HTR-8/SVneo (cell line): ENCODE data around the gene ADK.
"Not testable (repeated sequence)": the region's sequence is repeated elsewhere in the genome, so short reads cannot be mapped to it uniquely, and the experiment has no call there.

Source experiments
- DNase-seq: peaks from one replicate; pipeline ENCODE4 v3.0.0; 2011; ENCODE audit warnings: low spot score, mixed read lengths; ENCODE audit not compliant: insufficient read length
- FAIRE-seq: peaks from 2 replicates; lab custom pipeline; 2011; peaks lifted over from hg19 to GRCh38; lab: Jason Lieb, UNC

ADK gene

DNA sequence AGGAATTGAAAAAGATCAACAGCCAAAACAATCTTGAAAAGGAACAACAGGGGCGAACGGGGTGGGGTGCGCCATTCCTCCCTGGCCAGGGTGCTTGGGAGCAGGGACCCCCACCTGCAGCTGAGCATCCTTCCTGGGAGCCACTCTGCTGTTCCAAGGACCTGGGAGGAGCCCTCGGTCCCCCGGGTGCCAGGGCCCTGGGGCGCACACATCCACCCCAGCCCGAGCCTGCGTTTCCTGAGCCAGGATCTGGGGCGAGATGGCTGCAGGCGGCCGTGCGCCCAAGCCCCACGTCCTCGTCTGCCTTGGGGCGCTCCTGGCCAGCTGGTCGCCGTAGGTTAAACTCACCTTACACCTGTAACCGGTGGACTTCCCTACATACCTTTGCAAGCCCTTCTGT lies 11.0 kb upstream of the ADK start:
- FAIRE-seq, result no peak
- no peak for DNase-seq

DNA sequence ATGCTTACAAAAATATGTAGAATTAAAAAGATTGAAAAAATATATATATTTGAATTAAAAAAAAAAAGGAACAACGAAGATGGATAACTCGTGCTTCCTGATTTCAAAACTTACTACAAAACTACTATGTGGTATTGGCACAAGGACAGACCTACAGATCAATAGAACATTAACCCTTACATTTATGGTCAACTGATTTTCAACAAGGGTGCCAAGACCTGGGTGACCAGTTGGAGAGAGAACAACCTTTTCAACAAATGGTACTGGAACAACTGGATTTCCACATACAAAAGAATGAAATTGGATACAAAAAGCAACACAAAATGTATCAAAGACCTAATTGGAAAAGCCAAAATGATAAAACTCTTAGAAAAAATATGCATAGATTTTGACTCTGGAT lies 10.5 kb upstream of the ADK start:
- FAIRE-seq, result no peak
- DNase-seq, result no peak

DNA sequence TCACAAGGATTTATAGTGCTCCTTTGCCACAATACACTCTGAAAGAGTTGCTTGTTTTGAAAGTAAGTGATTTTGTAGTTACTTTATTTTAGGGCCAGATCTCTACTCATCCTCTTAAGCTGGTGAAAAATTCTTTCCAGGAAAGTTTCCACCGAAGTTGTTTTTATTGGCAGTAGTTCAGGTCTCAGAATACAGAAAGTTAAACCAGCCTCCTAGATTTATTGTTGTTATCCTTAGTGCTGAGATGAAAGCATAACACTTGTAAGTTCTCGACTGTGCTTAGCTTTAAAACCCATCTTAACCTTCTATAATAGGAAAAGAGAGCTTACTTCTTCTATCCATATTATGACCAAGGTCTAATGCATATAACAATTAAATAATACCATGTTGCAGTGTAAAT lies 5.9 kb upstream of the ADK start:
- FAIRE-seq (no peak), DNase-seq (peak; percentile 57)

DNA sequence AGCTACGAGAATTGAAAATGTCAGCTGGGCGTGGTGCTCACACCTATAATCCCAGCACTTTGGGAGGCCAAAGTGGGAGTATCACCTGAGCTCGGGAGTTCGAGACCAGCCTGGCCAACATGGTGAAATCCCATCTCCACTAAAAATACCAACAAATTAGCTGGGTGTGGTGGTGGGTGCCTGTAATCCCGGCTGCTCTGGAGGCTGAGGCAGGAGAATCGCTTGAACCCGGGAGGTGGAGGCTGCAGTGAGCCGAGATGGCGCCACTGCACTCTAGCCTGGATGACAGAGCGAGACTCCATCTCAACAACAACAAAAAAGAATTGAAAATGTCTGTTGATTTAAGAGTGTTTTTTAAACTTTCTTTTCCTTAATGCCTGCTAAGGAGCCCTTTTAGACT lies 4.0 kb upstream of the ADK start:
- FAIRE-seq, DNase-seq: not testable (repeated sequence)

DNA sequence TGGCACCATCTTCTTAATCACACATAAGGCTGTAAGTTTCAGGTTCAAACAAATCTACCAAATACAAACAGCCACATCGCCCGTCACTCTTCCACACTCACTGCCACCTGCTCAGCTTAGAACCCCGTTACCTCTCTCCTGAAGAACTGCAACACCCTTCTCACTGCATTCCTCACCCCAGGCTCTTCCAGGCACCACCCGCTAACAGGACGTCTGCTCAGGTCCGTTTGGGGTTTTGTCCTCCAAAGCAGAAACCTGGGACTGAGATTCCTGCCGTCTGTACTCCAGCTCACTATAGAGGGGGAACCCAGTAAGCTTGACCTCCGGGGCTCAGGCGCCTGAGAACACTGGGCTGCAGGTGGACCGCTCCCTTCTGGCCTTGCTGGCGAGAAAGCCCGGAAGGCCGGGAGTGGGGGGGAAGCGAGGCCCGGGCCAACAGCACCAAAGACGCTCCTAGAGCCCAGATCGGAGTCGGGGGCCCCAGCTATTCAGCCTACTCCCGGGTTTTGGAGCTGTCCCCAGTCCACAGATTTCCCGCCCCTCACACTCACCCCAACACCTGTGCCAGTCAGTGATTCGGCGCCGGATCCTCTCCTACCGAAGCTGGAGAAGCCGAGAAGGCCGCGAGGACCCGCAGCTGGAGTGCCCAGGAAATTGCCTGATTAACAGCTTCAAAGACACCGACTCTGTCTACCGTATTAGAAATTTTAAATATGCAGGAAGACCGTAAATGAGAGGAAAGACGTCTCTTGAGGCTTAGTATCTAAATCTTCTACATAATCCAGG lies 624 bp upstream of the ADK start, which contains the start of gene AP3M1:
Gene AP3M1 (minus strand): TSS at position 625 of the 786 bp plus-strand sequence. CDS start 12,449 bp downstream, outside the sequence.
- DNase-seq (peak; percentile 88), FAIRE-seq (no peak)

DNA sequence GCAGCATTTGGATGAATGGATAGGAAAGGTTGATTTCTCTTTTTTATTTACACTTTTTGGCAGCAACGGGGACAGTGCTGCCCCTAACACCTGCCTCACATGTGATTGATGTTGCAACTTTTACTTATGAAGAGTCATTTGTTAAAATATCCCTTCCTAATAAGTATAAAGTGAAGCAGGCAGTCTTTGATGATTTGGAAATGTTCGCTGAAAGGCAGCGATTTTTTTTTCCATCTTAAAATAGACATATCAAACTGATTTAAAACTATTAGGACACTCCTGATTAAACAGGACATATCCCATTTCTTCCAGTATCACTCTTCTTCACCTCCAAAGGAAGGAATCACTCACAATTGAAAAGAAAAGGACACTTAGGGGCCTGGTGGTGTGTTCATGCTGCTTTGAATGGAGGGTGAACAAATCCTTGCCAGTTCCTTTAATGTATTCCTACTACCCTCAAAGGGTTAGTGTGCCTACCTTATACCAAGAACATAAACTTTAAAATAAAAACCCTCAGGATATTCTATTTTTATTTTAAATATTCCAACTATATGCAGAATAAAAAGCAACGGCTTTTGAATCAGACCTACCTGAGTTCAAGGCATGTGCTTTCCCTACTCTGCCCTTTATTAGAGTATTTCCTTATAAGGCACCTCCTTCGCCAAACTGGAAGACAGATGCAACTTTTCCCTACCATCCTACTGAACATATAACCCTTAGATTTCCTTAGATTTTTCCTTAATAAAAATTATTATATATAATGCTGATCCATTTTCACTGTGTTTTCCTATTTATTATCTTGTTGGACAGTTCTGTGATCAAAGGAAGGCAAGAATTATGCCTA lies 1.1 kb downstream of the ADK start:
- FAIRE-seq (no peak), DNase-seq (no peak)

DNA sequence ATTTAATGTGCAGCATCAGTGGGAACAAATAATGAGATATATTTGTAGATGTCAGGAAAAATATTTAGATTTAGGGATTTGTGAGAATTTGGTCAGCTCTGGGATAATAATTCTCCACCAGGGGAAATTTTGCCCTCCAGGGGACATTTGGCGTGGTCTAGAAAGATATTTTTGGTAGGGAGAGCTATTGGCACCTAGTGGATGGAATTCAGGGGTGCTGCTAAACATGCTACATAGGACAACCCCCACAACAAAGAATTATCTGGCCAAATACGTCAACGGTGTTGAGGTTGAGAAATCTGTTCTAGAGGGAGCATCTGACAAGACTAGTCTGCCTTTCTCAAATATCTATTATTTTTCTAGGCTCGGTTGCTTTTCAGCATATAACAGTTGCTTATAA lies 2.1 kb downstream of the ADK start:
- FAIRE-seq (no peak), DNase-seq (no peak)

DNA sequence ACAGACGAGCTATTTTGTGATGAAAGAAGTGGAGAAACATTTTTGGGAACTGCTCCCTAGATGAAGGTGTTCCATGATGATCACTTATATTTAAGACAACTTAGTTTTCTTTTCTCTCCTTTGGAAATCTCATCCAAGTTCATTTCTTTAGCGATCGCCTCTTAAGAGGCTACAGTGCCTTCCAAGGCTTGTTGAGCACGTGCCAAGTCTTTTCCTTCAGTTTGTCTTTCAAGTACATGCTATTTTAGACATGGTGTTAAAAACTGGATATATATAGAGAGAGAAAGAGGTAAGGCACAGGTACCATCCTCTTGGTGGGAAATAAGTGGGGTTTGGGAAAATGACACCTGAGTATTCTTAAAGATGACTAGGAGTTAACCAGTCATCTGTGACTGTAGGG lies 2.7 kb downstream of the ADK start:
- DNase-seq (no peak), FAIRE-seq (no peak)

DNA sequence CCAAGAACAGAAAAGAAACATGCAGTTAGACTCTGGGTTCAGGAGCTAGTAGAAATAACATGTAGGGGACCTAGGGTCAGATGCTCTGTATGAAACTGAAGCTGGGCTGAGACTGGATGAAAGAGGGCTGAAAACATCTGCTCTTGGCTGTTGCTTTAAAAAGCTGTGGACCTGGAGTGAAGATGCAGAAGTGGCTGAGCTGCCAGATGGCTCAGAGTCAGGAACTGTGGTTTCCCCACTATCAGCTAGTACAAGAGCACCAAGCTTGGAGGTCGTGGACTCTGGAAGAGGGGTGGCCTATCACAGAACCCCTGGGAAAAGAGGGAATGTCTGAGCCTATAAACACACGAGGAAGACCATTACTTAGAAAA lies 5.9 kb downstream of the ADK start:
- DNase-seq (no peak), FAIRE-seq (no peak)

DNA sequence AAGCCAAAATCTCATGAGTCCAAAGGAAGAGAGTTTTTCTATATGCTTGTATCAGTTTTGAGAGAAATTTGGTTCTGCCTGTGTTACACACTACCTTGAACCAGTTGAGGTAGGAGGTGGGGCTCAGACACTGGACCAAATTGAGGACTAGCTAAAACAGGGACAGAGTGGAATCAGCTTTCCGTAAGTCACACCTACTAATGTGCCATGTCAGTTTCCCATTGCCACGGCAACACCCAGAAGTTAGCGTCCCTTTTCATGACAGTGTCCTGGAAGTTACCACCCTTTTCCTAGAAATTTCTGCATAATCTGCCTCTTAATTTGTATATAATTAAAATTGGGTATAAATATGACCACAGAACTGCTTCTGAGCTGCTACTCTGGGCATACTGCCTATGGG lies 9.0 kb downstream of the ADK start:
- DNase-seq, result no peak
- FAIRE-seq, result no peak

DNA sequence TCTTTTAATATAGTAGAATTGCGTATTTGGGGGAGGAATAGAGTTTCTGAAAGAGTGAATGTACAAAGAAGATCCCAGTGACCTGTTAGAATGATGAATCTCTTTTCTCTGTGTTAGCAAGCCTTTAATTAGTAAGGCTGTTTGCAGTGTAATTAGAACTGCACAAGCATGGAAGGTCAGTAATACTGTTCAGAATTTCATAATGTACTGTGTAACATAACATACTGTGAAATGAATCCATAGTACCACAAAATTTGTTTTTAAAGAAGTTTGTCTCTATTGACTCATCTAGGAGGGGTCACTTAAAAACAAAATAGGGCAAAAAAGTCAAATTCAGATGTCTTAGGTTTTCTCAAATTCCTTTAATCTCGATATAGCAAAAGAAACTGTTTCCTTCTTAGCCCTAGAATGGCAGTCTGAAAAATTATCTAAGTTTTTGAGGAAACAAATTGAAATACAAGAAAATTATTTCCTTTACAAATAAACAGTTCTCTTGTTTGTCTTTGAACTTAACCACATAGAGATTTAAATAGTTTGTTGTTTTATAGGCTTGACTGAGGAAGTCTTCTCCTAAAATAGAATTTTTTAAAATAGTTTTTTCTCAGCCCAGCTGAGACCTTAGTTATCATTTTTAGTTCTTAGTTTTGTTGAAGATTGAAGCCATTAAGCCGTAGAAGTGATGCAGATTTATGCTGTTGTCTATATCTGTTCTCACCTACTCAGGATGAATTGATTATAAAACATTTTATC lies 12.5 kb downstream of the ADK start:
- DNase-seq (no peak), FAIRE-seq (no peak)

DNA sequence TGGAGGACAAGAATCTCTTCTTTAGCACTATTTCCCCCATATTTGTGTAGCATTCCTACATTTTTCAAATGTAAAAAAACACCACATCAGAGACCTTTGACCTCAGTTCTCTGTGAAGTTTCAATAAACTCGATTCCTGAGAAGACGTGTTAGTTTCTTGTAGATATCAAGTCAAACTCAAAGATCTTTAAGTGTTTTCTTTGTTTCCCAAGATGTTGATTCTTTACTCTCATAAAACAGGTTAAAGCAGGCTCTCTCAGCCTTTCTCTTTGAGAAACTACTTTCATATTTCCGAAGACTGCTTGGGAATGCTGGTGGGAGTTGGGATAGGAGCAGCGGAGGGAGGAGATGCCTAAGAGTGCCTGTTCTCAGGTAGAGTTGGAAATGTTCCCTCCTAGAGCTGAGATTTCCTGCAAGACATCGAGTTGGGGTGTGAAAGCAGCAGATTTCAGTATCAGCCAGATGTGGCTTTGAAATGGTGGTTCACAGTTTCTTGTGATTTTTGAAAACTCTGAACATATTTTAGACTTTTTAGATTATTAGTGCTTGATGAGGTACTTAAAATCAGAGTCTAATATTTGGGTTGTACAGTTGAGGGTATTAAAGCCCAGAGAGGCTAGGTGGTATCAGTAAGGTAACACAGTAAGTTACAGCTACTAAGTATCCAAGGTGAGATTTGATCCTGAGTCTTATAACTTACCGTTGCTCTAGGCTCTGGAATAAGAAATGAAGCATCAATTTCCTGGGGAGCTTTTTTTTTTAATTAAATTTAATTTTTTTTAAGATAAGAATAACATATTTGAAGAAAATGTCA lies 13.9 kb downstream of the ADK start:
- FAIRE-seq, result no peak
- no peak for DNase-seq

DNA sequence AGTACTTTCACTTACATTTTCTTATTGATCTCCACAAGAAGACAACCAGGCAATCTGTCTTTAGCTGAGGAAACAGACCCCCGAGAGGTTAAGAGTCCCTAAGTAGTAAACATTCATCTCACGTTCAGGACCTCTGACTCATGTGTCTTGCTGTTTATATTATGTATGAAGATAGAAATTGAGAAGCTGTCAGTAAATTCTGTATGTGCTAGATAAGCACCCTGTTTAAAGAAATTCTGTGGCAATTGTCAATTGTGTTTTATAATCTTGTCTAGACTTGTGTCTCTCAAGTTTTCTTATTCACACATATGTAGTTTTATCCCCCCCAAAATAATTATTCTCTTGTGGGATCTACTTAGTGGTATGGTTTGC lies 14.5 kb downstream of the ADK start:
- DNase-seq (peak; percentile 31), FAIRE-seq (no peak)

DNA sequence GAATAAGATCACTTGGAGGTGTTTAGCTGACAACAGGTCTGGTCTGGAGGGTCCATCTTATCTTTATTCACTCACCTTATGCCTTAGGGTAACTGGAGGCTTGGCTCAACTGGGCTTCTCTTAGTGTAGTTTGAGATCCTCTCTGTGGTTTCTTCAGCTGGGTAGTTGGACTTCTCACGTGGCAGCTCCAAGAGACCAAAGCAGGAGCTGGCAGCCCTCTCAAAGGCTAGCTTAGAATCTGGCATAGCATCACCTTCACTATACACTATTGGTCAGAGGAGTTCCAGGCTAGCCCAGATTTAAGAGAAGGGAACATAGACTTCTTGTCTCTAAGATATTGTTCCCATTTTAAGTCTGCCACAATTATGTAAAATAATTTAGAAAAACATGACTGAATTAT lies 16.4 kb downstream of the ADK start:
- no peak for FAIRE-seq

DNA sequence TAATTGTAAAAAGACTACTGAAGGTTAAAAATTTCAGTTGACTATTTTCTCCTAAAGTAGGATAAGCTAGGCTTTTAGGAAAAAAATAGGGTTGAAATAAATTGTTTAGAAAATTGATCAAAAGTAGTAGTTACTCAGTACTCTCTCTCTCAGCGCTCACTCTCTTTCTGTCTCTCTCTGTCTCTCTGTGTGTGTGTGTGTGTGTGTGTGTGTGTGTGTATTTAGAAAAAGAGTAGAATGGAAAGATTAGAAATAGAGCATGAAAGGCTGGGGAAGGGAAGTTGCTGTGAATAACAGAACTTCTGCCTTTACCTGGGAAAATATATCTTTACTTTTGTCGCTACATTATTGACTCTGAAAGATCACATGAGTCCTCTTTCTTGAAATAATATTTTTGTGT lies 20.6 kb downstream of the ADK start:
- DNase-seq (no peak), FAIRE-seq (no peak)

More for the DNA sequence above, 16.4 kb downstream of the ADK start:
- no peak for DNase-seq

DNA sequence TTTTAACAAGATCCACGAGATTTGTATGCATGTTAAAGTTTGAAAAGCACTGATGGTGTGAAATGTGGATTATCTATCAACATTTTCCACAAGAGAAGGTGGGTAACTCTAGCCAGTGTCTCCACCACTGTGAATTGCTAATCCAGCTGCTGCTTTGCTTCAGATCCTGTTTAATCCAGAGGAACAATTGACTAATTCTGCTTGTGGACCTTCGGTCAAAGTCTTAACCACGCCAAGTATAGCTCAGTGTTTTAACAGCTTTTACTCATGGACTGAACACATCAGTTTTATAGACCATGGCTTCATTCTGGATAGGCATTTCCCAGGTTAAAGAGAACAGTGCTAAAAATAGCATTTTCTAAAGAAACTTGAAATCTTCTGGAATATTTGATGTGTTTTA lies 23.5 kb downstream of the ADK start:
- no peak for DNase-seq
- no peak for FAIRE-seq

DNA sequence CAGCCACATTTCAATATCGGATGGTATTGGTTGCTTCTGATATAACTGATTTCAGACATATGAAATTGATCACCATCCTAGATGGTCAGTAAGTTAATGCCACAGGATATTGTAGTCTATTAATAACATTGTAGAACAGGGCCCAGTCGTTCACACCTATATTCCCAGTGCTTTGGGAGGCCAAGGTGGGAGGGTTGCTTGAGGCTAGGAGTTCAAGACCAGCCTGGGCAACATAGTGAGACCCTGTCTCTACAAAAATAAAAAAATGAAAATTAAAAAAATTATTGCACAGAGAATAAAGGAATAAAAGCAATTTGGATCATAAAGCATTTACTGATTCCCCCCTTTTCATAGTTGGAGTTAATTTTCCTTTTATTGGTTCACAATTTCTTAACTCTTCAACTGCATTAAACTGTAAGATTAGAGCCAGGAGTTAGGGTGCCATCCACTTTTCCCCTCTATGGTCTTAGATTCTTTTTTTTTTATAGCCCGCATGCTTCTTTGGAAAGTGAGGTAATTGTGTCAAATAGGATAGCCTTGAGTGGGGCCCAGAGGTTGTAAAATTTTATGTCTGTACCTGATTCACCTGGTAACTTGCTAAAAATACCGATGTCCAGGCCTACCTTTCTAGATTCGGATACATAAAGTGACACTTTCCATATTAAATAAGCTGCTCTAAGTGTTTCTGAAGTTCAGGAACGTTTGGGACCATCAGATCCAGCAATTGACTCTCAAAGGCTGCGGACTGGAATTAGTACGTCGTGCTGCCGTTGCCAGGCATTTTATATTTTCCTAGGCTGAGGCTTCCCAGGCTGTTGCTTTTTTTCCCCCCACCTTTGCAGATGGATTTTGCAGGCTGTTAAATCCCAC lies 24.7 kb downstream of the ADK start:
- no peak for FAIRE-seq
- DNase-seq, result no peak

DNA sequence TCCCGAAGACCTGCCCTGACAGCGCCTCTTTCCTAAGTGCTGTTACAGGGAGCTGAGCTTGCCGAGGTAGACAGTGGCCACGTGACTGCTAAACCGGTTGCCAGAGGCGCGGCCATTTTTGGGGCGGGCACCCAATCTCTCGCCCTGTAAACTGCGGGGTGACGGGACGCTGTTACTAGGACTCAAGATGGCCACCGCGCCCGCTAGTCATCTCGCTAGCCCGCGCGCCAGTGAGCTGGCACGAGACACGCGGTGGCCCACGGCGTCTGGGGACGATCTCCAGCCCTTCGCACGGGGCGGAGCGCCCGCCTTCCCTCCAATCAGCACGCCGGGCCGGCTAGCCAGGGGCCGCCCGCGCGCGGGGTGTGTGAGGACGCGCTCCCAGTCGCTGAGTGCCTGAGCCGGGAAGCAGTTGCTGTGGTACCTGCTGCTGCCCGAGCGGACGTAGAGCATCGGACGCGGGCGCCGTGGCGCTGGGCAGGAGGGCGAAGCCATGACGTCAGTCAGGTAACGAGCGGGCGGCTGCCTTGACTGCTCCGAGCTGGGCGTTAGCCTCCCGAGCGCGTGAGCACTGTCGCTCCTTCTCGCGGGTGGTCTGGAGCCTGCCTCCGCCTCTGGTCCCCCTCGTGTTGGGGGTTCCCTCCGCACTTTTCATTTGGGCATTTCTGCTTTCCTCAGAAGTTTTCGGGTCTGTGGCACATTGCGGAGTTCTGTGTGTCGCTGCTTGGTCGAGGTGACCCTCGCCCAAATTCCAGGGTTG lies 25.5 kb downstream of the ADK start:
- peak; percentile 92 for DNase-seq
- FAIRE-seq, result peak; percentile 90
